ENCODE results near the gene SNPH.

DNA sequence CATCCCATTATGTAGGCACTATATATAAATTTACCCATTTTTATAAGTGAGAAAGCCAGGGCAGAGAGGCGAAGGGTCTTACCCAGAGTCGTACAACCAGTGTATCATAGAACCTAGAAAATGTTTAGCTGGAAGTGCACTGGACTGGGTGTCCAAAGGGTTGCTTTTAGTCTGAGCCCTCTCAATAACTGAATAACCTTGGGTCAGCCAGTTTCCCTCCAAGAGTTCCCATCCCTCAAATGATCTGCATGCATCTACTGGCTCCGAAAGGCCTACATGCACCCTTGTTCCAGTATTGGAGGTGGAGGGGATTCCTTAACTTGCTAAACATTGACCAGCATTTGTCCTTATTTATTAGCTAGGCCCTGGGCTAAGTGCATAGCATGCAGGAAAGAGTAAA is 3.8 kb downstream of the SNPH start:
- TF ChIP-seq MYC (IDR thresholded peaks at IDR 0.05; ENCODE audit: borderline replicate concordance, low read length) (no peak), RAD21 (conservative IDR thresholded peaks at IDR 0.05 in 1 of 2, IDR thresholded peaks at IDR 0.05 in 1 of 2) (no peak)
- TF ChIP-seq, protein P1, sequence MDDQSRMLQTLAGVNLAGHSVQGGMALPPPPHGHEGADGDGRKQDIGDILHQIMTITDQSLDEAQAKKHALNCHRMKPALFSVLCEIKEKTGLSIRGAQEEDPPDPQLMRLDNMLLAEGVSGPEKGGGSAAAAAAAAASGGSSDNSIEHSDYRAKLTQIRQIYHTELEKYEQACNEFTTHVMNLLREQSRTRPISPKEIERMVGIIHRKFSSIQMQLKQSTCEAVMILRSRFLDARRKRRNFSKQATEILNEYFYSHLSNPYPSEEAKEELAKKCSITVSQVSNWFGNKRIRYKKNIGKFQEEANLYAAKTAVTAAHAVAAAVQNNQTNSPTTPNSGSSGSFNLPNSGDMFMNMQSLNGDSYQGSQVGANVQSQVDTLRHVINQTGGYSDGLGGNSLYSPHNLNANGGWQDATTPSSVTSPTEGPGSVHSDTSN (IDR thresholded peaks at IDR 0.05), result no peak
